ENCODE data around the gene TSEN2. TPM values are rescaled to one million over a fixed set of nuclear protein-coding genes. Genes with fewer than 3 reads are reported as not detected.

Gene TSEN2
- total RNA-seq, 2 donors from 2014 or later: 8.7 to 11.8 TPM

Other genes with a start within 250 kb of the TSEN2 start
- gene PPARG, start 195.4 kb upstream of the TSEN2 start, total RNA-seq: 1 to 10 TPM; 1.4 to 1.9 TPM
- gene MKRN2OS, start 61.0 kb downstream of the TSEN2 start, total RNA-seq: not detected
- gene MKRN2, start 72.6 kb downstream of the TSEN2 start, total RNA-seq: 10 to 100 TPM; 31.2 to 32.4 TPM
- gene RAF1, start 179.6 kb downstream of the TSEN2 start, total RNA-seq: 10 to 100 TPM; 74.5 to 76.3 TPM